ENCODE data around the gene PLEKHF1.

The PLEKHF1 gene

DNA sequence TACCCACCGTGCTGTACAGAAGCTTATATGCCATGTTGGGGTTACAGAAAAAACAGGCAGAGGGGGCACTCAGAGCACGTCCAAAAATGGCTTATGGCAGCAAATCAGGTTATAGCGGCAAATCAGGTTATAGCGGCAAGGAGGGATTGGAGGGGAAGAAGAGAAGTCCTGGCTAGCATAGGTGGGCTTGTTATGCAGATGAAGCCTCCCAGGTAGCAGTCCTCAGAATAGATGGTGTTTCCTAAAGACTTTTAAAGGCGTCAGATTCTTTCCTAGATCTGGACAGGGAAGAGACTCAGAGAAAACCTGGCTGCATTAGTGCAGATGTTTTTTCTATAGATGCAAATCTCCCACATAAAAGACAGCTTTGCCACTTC lies 19.8 kb upstream of the PLEKHF1 start:
- TF ChIP-seq CTCF (conservative IDR thresholded peaks at IDR 0.05; ENCODE audit: low read length) = no peak
- H3K4me3 ChIP-seq (ENCODE audit: low read length) = no peak overlapping the region
- no peak for DNase-seq (ENCODE audit: low read depth)

DNA sequence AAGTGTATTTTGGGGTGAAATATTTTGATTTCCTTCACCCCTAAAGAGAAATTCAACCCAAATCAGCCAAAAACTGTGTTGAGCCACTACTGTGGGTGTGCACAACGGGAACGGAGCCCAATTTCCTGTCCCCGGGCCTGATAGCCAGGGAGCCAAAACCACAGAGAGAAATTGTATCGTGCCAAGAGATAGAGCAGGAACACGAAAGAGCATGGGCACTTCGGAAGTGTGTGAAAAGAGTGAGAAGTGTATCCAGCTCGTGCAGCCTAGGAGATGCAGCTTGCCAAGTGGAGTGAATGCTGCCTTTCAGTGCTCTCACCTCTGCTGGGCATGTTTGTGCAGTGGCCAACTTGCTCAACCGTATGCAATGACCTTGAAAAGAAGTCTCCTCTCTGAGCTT lies 19.4 kb upstream of the PLEKHF1 start:
- H3K4me3 ChIP-seq (ENCODE audit: low read length) = no peak overlapping the region; the same call in 1 of the 2 replicates
- no peak for TF ChIP-seq CTCF (conservative IDR thresholded peaks at IDR 0.05; ENCODE audit: low read length)
- DNase-seq (ENCODE audit: low read depth) = peak; percentile 54

DNA sequence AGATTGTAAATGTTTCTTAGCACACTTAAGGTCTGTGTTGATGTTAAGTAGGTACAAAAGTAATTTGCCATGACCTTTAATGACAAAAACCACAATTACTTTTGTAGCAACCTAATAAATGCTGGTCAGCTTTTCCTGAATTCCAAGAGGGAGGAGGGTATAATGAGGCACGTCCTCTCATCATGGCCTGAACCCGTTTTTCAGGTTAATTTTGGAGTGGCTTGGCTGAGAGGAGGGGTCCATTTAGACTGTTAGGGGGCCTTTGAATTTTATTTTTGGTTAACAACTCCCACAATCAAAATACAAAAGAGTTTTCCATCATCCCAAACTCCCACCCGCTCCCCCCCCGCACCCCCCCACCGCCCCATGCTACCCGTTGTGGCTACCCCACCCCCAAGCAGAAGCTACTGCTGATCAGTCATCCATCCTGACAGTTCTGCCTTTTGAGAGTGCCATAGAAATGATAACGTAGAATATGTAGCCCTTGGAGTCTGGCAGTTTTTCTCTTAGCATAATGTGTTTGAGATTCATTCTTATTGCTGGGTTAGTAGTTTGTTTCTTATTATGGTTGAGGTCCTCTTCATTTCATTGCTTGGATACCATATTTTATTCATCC lies 14.4 kb upstream of the PLEKHF1 start:
- no peak for TF ChIP-seq CTCF (conservative IDR thresholded peaks at IDR 0.05; ENCODE audit: low read length)
- no peak for DNase-seq (ENCODE audit: low read depth)
- H3K4me3 ChIP-seq (ENCODE audit: low read length) = no peak overlapping the region

GRCh38 chr19:29651622-29652394 lies 13.5 kb upstream of the PLEKHF1 start:
- no peak for DNase-seq (ENCODE audit: low read depth)
- no peak for TF ChIP-seq CTCF (conservative IDR thresholded peaks at IDR 0.05; ENCODE audit: low read length)
- no peak overlapping the region for H3K4me3 ChIP-seq (ENCODE audit: low read length)

- no peak overlapping the region for H3K4me3 ChIP-seq (ENCODE audit: low read length)
- TF ChIP-seq CTCF (conservative IDR thresholded peaks at IDR 0.05; ENCODE audit: low read length) = no peak
- no peak for DNase-seq (ENCODE audit: low read depth)
Observed at GRCh38 chr19:29653398-29653797, 11.9 kb upstream of the PLEKHF1 start.

- TF ChIP-seq CTCF (conservative IDR thresholded peaks at IDR 0.05; ENCODE audit: low read length) = no peak
Observed at GRCh38 chr19:29655648-29656335, 9.5 kb upstream of the PLEKHF1 start.

More at GRCh38 chr19:29655648-29656335, 9.5 kb upstream of the PLEKHF1 start:
- H3K4me3 ChIP-seq (ENCODE audit: low read length) = no peak overlapping the region
- no peak for DNase-seq (ENCODE audit: low read depth)

Data from AG10803 (cell line).